Motor neuron (in vitro differentiated cells): ENCODE results near the gene TOR1A. TPM values are rescaled to one million over a fixed set of nuclear protein-coding genes. Genes with fewer than 3 reads are reported as not detected.

Source experiments
- ATAC-seq, 8 experiments: fragments of 200-7000 bp; cut with Tn5 transposase; replicated peaks in 6 of 8; 2 replicates each; pipeline ENCODE4 v1.8.0; 2021; ENCODE audit warnings: mild to moderate bottlenecking in 8 of 8, moderate library complexity in 8 of 8
- H3K27ac ChIP-seq, 2 donors: fragments of 250-450 bp; sonication (Bioruptor Pico); 2 replicates each; pipeline ENCODE4 v1.9.0; 2021; ENCODE audit warnings: antibody characterized with exemption in 2 of 2, mild to moderate bottlenecking in 2 of 2, moderate library complexity in 1 of 2
- H3K4me1 ChIP-seq, 2 donors: fragments of 250-450 bp; sonication (Bioruptor Pico); replicated peaks in 1 of 2; 2 replicates each; pipeline ENCODE4 v1.6.1; 2021; ENCODE audit warnings: antibody characterized with exemption in 2 of 2, mild to moderate bottlenecking in 2 of 2, moderate library complexity in 1 of 2
- H3K4me3 ChIP-seq, 5 donors: fragments of 250-450 bp; sonication (Bioruptor Pico); 2 replicates each; pipeline ENCODE4 v1.9.0; 2021; ENCODE audit warnings: antibody characterized with exemption in 5 of 5, mild to moderate bottlenecking in 5 of 5, moderate library complexity in 4 of 5
- WGBS, 10 experiments: fragments of 450-650 bp; shearing (Covaris generic); methylation state at CpG; one replicate each; pipeline ENCODE4 v1.0.0; 2022; 5-methylcytosine and 5-hydroxymethylcytosine counted together
- in situ Hi-C, 9 experiments: fragments of 400-800 bp; cut with MboI; loops; one replicate each; pipeline ENCODE4 v1.15.0; 2021; ENCODE audit warnings: low sequenced_read_pairs in 9 of 9, low pct_unique_long_range_greater_than_20kb in 2 of 9; ENCODE audit not compliant: unreplicated experiment in 9 of 9
- total RNA-seq, 8 experiments: library from RNA; unstranded; fragments of 300-600 nt; gene quantifications; 2 replicates each; pipeline versions ENCODE4 v1.2.3 to v1.2.4, GENCODE V29; 2022

Gene TOR1A
- total RNA-seq, 8 experiments from 2014 or later, result 19.8 to 46.2 (median 34.6) TPM

DNA sequence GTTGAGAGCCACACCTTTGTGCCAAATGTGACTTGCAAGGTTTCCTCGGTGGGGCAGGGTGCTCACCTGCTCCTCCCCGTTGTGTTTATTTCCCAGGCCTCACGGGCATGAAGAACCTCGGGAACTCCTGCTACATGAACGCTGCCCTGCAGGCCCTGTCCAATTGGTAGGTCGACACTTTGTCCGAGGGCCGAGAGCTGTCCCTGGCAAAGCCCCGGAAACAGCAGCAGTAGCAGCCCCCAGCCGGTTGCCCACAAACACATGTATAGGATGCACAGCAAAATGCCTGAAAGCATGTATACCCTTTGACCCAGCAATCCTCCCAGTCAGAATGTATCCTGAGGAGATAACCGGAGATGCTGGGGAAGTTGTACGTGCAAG lies 37.5 kb upstream of the TOR1A start:
- no peak for ATAC-seq
- peaks cover 0 to 6% of the 10 kb centered on the region in 2 donors for H3K4me1 ChIP-seq
- in situ Hi-C loops, result no loop called here
- no peak overlapping the region for H3K4me3 ChIP-seq
- 87 to 100% (median 100%) methylated on average over 1 to 9 of the region's 12 CpGs; no CpG with 5 or more reads in 5 of the 10 experiments for WGBS, 10 experiments
- no peak overlapping the region for H3K27ac ChIP-seq

DNA sequence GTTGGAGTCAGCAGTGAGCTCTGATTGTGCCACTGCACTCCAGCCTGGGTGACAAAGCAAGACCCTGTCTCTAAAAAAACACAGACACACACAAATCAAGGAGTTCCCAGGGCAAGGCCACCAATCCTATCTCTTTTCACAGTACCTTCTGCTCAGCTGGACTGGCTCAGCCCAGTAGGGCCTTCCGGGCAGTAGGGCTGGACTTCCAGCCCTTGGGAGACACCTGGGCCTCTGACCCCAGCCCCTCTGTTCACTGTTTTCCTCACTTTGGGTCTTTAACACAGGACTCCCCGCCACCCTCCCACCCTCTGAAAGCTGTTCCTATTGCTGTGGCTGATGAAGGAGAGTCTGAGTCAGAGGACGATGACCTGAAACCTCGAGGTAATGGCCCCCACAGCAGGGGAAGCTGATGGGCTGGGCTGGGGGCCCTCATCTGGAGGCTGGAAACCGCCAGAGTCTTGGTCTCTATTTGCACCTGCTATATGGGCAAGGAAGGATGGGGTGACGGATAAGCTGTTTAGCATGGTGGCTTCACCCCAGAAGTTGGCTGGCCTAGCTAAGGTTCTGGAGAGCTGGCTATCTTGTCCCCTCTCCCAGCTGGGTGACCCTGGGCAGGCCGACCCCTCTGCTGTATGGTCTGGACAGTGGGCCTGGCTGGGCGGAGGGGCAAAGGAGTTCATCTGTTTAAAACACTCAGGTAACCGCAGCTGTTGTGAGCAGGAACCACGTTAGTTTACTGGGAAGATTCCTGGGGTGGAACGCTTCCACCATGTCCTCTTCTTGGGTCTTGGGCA lies 36.9 kb upstream of the TOR1A start:
- no peak for ATAC-seq
- in situ Hi-C loops, result no loop called here
- H3K4me1 ChIP-seq, result peaks cover 0 to 6% of the 10 kb centered on the region in 2 donors
- H3K27ac ChIP-seq, result no peak overlapping the region
- 63 to 100% (median 71%) methylated on average over 1 to 6 of the region's 11 CpGs; no CpG with 5 or more reads in 5 of the 10 experiments for WGBS, 10 experiments
- H3K4me3 ChIP-seq, result no peak overlapping the region

DNA sequence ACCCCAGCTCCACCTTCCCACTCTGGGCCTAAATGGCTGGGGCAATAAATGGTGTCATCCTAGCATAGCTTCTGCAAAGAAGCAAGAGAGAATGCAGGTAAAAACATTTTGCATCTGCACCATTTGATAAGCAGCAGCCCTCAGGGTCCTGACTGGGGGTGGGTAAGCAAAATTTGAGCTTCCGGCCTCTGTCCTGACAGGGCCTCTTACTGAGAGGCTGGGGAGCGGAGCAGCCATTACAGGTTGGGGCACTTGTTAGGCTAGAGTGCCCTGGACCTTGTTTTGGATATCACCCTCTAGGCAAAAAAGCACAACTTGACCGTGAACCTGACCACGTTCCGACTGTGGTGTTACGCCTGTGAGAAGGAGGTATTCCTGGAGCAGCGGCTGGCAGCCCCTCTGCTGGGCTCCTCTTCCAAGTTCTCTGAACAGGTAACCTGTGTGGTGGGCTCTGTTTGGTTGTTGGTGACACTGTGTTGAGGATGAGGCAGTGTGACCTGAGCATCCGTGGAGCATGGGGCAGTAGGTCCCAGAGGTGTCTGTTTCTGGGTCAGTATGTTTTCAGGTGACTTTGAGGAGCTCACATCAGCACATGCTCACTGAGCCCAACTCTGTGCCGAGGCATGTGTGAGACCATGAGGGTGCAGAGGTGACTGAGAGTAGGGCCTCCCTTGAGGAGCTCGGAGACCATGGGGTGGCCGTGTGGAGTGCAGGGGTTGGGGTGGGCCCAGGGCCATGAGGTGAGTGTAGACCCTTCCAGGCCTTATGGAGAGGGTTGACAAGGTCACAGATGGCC lies 34.4 kb upstream of the TOR1A start:
- 85 to 95% (median 90%) methylated on average over 3 to 8 of the region's 11 CpGs; no CpG with 5 or more reads in 6 of the 10 experiments for WGBS, 10 experiments

DNA sequence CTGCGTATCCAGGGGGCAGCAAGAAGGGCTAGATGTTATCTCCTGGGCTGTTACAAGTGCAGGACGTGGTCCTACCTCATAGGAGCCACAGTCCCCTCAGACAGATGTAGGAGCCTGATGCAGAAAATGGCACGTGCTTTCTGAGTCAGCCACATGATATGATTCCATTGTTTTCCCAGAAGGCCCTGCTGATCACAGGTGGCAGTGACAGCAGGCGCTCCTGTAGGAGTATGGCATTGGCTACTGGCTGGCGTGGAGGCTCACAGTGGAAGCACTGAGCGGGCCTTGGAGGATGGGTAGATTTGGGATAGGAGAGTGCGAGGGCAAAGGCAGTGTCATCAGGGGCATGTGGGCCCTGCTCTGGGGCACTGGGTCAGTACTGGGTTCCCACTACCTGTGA lies 33.3 kb upstream of the TOR1A start:
- in situ Hi-C loops, result no loop called here
- 67 to 100% (median 97%) methylated on average over 1 to 3 of the region's 7 CpGs; no CpG with 5 or more reads in 2 of the 10 experiments for WGBS, 10 experiments

More for the DNA sequence above, 34.4 kb upstream of the TOR1A start:
- Histone ChIP-seq H3K27ac (no peak overlapping the region), H3K4me3 (no peak overlapping the region), H3K4me1 (peaks cover under 1 to 6% of the 10 kb centered on the region in 2 donors)
- in situ Hi-C loops, result no loop called here
- no peak for ATAC-seq

DNA sequence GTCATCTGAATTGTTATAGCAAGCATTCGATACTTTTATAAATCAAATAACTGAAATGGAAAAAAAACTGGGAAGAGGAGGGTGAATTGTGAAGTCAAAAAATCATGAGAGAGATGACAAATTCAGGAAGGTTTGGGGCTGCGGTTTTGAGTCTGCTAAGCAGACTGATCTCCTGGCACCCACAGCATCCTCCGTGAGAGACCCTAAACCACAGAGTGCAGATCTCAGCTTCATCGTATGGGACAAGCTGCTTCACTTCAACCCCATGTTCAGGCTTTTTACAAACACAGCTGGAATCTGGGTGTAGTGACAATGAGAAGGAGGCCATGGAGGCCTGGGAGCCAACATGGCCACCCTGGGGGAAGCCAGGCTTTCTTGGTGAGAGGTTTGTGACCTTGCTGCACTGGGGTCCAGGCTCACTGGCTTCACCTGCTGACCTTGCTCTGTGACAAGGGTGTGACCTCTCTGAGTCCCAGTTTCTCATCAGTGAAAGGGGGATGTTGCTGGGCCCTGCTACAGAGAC lies 30.7 kb upstream of the TOR1A start:
- no peak overlapping the region for H3K4me3 ChIP-seq
- H3K27ac ChIP-seq, result no peak overlapping the region
- 83 to 100% (median 99%) methylated on average over 1 to 4 of the region's 4 CpGs; no CpG with 5 or more reads in 4 of the 10 experiments for WGBS, 10 experiments
- no peak for ATAC-seq
- in situ Hi-C loops, result no loop called here
- peaks cover 8 to 13% of the 10 kb centered on the region in 2 donors for H3K4me1 ChIP-seq

More for the DNA sequence above, 33.3 kb upstream of the TOR1A start:
- no peak overlapping the region for H3K27ac ChIP-seq
- H3K4me1 ChIP-seq, result peaks cover 7 to 11% of the 10 kb centered on the region in 2 donors
- ATAC-seq, result no peak
- H3K4me3 ChIP-seq, result no peak overlapping the region

DNA sequence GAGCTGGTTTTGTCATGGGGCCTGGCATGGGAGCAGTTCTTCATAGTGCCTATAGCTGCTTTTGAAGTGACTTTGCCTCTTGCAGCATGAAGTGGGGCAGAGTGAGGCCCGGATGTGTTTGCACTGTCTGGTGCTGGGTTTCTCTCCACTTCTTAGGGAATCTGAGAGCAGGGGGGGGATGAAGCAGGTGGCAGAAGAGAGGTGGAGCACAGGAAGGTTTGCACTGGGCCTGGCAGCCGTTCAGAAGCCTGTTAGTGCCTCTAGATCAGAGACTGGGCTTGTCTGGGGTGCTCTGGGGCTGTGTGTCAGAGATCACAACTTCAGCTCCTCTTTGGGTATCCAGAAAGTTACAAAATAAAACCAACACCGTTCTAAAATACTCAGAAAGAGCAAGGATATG lies 29.7 kb upstream of the TOR1A start:
- Histone ChIP-seq H3K4me3 (no peak overlapping the region), H3K4me1 (peaks cover 8 to 13% of the 10 kb centered on the region in 2 donors), H3K27ac (no peak overlapping the region)
- in situ Hi-C loops, result no loop called here
- WGBS, 10 experiments, result 45 to 94% (median 63%) methylated on average over 1 to 2 of the region's 3 CpGs; no CpG with 5 or more reads in 4 of the 10 experiments
- no peak for ATAC-seq

DNA sequence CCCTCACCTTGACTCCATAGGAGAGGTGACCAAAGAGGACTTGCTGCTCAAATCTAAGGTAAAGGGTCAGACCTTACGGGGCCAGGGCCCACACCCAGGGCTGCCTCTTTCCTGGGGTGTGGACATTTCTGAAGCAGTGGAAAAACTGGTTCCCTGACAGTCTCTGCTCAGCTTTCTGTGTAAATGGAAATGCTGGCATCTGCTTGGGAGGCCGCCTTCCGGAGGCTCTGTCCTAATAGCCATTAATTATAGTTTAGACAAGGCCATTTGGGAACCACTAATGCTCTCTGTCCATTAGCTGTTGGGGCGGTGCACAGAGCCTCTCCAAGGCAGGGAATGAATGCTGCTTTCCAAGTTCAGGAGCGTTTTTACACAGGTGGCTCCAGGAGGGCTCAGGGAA lies 28.6 kb upstream of the TOR1A start:
- peaks cover 8 to 13% of the 10 kb centered on the region in 2 donors for H3K4me1 ChIP-seq
- peak in 5 of 8 experiments; percentile 60 to 85 (median 70) for ATAC-seq
- no peak overlapping the region for H3K4me3 ChIP-seq
- peak overlapping the region; percentile 5 to 17 for H3K27ac ChIP-seq
- in situ Hi-C loops, result no loop called here
- WGBS, 10 experiments, result 33 to 80% (median 58%) methylated on average over 1 to 3 of the region's 5 CpGs; no CpG with 5 or more reads in 5 of the 10 experiments

DNA sequence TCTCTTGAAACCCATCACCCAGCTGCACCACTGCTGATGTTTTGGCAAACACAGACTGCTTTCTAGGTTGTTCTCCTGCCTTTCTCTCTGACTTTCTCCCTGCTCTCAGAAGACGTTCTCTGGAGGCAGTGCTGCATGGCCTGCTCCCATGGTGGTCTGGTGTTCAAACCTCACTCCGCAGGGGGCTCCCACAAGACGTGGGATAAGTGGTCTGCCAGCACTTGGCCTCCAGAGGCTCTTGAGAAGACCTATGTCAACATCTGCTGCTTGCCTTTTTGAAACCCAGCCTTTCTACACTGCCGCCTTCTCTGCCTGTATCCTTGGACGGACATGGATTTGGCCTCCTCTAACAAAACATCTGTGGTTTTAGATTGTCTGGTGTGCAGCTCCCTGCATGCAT lies 27.9 kb upstream of the TOR1A start:
- in situ Hi-C loops, result no loop called here
- no peak overlapping the region for H3K4me3 ChIP-seq
- H3K27ac ChIP-seq, result peak overlapping the region; percentile 5 to 17
- no peak for ATAC-seq
- peaks cover 8 to 13% of the 10 kb centered on the region in 2 donors for H3K4me1 ChIP-seq
- 49 to 100% (median 85%) methylated on average over 1 to 4 of the region's 5 CpGs; no CpG with 5 or more reads in 3 of the 10 experiments for WGBS, 10 experiments

DNA sequence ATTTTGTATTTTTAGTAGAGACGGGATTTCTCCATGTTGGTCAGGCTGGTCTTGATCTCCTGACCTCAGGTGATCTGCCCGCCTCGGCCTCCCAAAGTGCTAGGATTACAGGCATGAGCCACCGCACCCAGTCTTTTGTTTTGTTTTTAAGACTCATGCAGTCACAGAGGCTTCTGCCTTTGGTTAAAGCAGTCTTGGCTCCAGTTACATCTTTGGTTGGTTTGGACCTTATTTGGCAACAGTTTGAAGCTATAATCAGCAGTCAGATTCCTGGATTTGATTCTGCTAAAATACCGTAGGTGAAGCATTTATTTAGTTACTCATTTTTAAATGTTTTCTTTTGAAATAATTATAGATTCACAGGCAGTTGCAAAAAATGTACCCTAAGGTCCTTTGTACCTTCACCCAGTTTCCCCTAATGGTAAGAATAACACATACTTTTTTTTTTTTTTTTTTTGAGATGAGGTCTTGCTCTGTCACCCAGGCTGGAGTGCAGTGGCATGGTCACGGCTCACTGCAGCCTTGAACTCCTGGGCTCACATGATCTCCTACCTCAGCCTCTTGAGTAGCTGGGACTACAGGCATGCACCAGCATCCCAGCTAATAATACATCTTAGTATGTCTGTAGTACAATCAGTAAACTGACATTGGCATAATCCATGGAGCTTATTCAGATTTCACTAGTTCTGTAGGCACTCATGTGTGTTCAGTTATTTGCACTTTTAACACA lies 27.1 kb upstream of the TOR1A start:
- in situ Hi-C loops, result no loop called here
- Histone ChIP-seq H3K4me3 (no peak overlapping the region), H3K4me1 (peaks cover 8 to 13% of the 10 kb centered on the region in 2 donors), H3K27ac (no peak overlapping the region)
- WGBS, 10 experiments, result 80 to 100% (median 95%) methylated on average over 1 to 6 of the region's 6 CpGs; no CpG with 5 or more reads in 3 of the 10 experiments
- no peak for ATAC-seq

DNA sequence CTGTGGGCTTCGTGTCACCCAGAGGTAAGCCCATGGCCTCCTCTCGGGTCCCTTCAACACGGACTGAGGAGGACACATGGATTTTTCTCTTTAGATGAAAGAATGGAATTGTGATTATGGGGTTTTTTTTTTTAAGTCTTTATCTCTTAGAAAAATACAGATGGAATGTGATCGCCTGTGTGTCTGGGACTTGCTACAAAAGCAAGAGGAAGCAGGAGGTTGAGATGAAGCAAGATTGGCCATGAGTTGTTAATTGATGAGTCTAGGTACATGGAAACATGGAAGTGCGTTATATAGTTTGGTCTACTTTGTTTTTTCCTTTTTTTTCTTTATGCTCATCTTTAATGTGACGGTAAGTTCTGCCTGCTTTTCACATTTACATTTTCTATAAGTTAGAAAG lies 26.0 kb upstream of the TOR1A start:
- ATAC-seq, result no peak
- H3K4me3 ChIP-seq, result no peak overlapping the region
- H3K4me1 ChIP-seq, result peaks cover 8 to 13% of the 10 kb centered on the region in 2 donors
- WGBS, 10 experiments, result 82 to 100% (median 92%) methylated on average over 2 to 6 of the region's 6 CpGs; no CpG with 5 or more reads in 2 of the 10 experiments
- in situ Hi-C loops, result no loop called here
- H3K27ac ChIP-seq, result no peak overlapping the region

DNA sequence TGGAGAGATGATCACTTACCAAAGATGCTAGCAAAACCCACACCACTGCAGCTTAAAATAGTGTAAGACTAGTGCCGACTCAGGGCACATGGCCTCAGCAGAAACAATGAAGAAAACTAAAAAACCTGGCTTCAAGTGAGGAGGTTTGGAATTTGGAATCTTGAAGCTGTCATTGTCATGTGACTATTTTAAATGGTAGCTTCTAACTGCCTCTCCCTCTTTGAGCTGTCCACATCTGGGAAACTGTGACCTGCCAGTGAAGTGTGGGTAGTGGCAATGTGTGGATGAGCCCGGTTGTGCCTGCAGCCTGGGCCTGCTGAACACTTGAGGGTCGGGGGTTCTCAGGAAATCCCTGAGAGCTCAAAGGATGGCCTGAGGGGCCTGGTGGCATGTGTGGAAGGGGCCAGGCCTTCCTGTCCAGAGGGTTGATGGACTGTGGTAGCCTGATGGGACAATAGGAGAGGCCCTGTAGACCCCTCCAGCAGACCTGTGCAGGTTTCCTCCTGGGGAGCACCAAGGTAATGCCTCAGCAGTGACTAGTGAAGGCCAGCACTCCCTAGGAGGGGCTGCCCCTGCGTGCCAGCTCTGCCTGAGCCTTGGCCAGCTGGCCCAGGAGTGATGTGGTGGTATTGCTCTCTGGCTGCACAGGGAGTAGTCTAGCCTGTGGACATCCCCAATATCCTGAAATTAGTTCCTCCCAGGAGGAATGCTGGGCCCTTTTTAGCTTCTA lies 24.9 kb upstream of the TOR1A start:
- Histone ChIP-seq H3K4me1 (peaks cover 8 to 13% of the 10 kb centered on the region in 2 donors), H3K4me3 (no peak overlapping the region), H3K27ac (no peak overlapping the region)
- in situ Hi-C loops, result no loop called here
- ATAC-seq, result peak in 2 of 8 experiments; percentile 68 to 77
- 0 to 100% (median 83%) methylated on average over 1 to 3 of the region's 4 CpGs; no CpG with 5 or more reads in 4 of the 10 experiments for WGBS, 10 experiments

DNA sequence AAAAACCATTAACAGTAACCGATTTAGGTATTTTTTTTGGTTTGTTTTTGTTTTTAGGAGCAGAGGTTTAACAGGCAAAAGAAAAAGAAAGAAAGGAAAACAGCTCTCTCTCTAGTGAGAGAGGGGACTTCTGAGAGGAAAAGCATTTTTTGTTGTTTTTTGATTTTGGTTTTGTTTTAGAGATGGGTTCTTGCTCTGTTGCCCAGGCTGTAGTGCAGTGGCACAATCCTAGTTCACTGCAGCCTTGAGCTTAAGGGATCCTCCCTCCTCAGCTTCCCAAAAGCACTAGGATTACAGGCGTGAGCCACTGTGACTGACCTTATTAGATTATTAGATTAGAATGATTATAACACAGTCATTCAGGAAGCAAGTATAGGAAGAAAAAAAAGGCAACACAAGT lies 21.4 kb upstream of the TOR1A start:
- Histone ChIP-seq H3K4me1 (peaks cover 0 to 6% of the 10 kb centered on the region in 2 donors), H3K4me3 (no peak overlapping the region), H3K27ac (no peak overlapping the region)
- no peak for ATAC-seq
- in situ Hi-C loops, result no loop called here
- 50 to 86% (median 75%) methylated on average over 1 to 2 of the region's 2 CpGs; no CpG with 5 or more reads in 3 of the 10 experiments for WGBS, 10 experiments
